ENCODE results near the gene TSPAN16.
A peak's percentile ranks its signal among the peaks of the same experiment; 100 is the strongest.

The TSPAN16 gene

GRCh38 chr19:11269408-11269807 is 26.6 kb upstream of the TSPAN16 start:
- Histone ChIP-seq H3K9me3 (ENCODE audit: control insufficient read depth, insufficient read depth, low read depth, low read length) (no peaks in the 10 kb centered on the region), H3K4me1 (ENCODE audit: control insufficient read depth, insufficient read depth, low read length) (no peaks in the 10 kb centered on the region), H3K4me3 (ENCODE audit: low read depth, low read length) (no peak overlapping the region), H3K27ac (ENCODE audit: extremely low read depth, low read depth, low read length) (no peak overlapping the region), H3K36me3 (ENCODE audit: control insufficient read depth in 2 of 2, insufficient read depth in 1 of 2, low read length in 2 of 2) (no peaks in the 10 kb centered on the region)
- CTCF ChIA-PET: no interaction called here
- POLR2A ChIA-PET: no interaction called here
- TF ChIP-seq ZNF274 (IDR thresholded peaks at IDR 0.05; ENCODE audit: low read length) (no peak), ZNF274 (tag by site-specific recombination; IDR thresholded peaks at IDR 0.05; ENCODE audit: borderline replicate concordance) (no peak), ZNF23 (tag by site-specific recombination; IDR thresholded peaks at IDR 0.05; ENCODE audit: borderline replicate concordance) (no peak), ZNF24 (tag by site-specific recombination; IDR thresholded peaks at IDR 0.05) (no peak), IKZF3 (tag by site-specific recombination; IDR thresholded peaks at IDR 0.05) (no peak), AEBP2 (tag by site-specific recombination; IDR thresholded peaks at IDR 0.05; ENCODE audit: borderline replicate concordance) (no peak), ZNF223 (tag by site-specific recombination; IDR thresholded peaks at IDR 0.05) (no peak), ZNF266 (tag by site-specific recombination; IDR thresholded peaks at IDR 0.05; ENCODE audit: low read depth) (no peak), OVOL3 (tag by site-specific recombination; IDR thresholded peaks at IDR 0.05) (no peak), ZNF19 (tag by site-specific recombination; IDR thresholded peaks at IDR 0.05; ENCODE audit: low read depth) (no peak), GLI2 (tag by site-specific recombination; IDR thresholded peaks at IDR 0.05; ENCODE audit: borderline replicate concordance, low read depth) (no peak), ZNF155 (tag by site-specific recombination; IDR thresholded peaks at IDR 0.05) (no peak)
- TF ChIP-seq, protein P1, sequence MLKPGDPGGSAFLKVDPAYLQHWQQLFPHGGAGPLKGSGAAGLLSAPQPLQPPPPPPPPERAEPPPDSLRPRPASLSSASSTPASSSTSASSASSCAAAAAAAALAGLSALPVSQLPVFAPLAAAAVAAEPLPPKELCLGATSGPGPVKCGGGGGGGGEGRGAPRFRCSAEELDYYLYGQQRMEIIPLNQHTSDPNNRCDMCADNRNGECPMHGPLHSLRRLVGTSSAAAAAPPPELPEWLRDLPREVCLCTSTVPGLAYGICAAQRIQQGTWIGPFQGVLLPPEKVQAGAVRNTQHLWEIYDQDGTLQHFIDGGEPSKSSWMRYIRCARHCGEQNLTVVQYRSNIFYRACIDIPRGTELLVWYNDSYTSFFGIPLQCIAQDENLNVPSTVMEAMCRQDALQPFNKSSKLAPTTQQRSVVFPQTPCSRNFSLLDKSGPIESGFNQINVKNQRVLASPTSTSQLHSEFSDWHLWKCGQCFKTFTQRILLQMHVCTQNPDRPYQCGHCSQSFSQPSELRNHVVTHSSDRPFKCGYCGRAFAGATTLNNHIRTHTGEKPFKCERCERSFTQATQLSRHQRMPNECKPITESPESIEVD (tag by site-specific recombination; IDR thresholded peaks at IDR 0.05): no peak

- TF ChIP-seq, protein P2, sequence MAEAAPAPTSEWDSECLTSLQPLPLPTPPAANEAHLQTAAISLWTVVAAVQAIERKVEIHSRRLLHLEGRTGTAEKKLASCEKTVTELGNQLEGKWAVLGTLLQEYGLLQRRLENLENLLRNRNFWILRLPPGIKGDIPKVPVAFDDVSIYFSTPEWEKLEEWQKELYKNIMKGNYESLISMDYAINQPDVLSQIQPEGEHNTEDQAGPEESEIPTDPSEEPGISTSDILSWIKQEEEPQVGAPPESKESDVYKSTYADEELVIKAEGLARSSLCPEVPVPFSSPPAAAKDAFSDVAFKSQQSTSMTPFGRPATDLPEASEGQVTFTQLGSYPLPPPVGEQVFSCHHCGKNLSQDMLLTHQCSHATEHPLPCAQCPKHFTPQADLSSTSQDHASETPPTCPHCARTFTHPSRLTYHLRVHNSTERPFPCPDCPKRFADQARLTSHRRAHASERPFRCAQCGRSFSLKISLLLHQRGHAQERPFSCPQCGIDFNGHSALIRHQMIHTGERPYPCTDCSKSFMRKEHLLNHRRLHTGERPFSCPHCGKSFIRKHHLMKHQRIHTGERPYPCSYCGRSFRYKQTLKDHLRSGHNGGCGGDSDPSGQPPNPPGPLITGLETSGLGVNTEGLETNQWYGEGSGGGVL (tag by site-specific recombination; IDR thresholded peaks at IDR 0.05): no peak
- no peak for TF ChIP-seq ZNF140 (tag by site-specific recombination; IDR thresholded peaks at IDR 0.05)
- no peak for TF ChIP-seq MEIS1 (CRISPR knock-in tag; IDR thresholded peaks at IDR 0.05; ENCODE audit: borderline replicate concordance)
- 0 out of 2 replicates have a peak, but pooled peaks have one; percentile 16 for TF ChIP-seq GFI1B (tag by site-specific recombination; IDR thresholded peaks at IDR 0.05)
- peak; percentile 83 for TF ChIP-seq ZNF366 (tag by site-specific recombination; conservative IDR thresholded peaks at IDR 0.05)
- no peak for TF ChIP-seq ZNF394 (tag by site-specific recombination; IDR thresholded peaks at IDR 0.05; ENCODE audit: borderline replicate concordance)
- TF ChIP-seq ZNF335 (tag by site-specific recombination; conservative IDR thresholded peaks at IDR 0.05): peak; percentile 27; the same call in 1 of the 2 replicates
- ChIA-PET POLR2A (interaction anchor here (0.6 kb wide), 1 partner anchor 275 kb away, joined by 3 read pairs; no protein-coding TSS in a partner anchor), CTCF (interaction anchor here (0.6 to 1.1 kb wide), 3 partner anchors 12 to 1165 kb away, joined by 3 read pairs; no protein-coding TSS in a partner anchor)
- no peaks in the 10 kb centered on the region for H3K36me3 ChIP-seq (ENCODE audit: control insufficient read depth in 2 of 2, insufficient read depth in 1 of 2, low read length in 2 of 2)
- no peak overlapping the region for H3K4me3 ChIP-seq (ENCODE audit: low read depth, low read length)
- H3K27ac ChIP-seq (ENCODE audit: extremely low read depth, low read depth, low read length): no peak overlapping the region
- H3K9me3 ChIP-seq (ENCODE audit: control insufficient read depth, insufficient read depth, low read depth, low read length): no peaks in the 10 kb centered on the region
- no peaks in the 10 kb centered on the region for H3K4me1 ChIP-seq (ENCODE audit: control insufficient read depth, insufficient read depth, low read length)
These were observed 22.7 kb upstream of the TSPAN16 start for GRCh38 chr19:11273296-11273695.
